Hepatocyte (in vitro differentiated cells): Measurements from ENCODE around the gene ANXA9. TPM values are rescaled to one million over a fixed set of nuclear protein-coding genes. Genes with fewer than 3 reads are reported as not detected.

ENCODE experiments used
- DNase-seq: peaks from one replicate; pipeline ENCODE4 v3.0.0-alpha.2; 2016; ENCODE audit warnings: low spot score
- H2AFZ ChIP-seq: fragments of 200-600 bp; sonication (generic); 2 replicates; pipeline ENCODE4 v1.6.0; 2016; ENCODE audit warnings: antibody characterized with exemption, mild to moderate bottlenecking
- H3K27ac ChIP-seq: fragments of 200-600 bp; sonication (generic); 2 replicates; pipeline ENCODE4 v1.5.1; 2016; ENCODE audit warnings: mild to moderate bottlenecking
- H3K27me3 ChIP-seq: fragments of 200-600 bp; sonication (generic); 2 replicates; pipeline ENCODE4 v1.6.1; 2016
- H3K36me3 ChIP-seq: fragments of 200-600 bp; sonication (generic); replicated peaks from 2 replicates; pipeline ENCODE4 v1.5.1; 2016; ENCODE audit warnings: low read depth; ENCODE audit not compliant: insufficient read depth
- H3K4me1 ChIP-seq: fragments of 200-600 bp; sonication (generic); 2 replicates; pipeline ENCODE4 v1.5.1; 2016; ENCODE audit warnings: mild to moderate bottlenecking, moderate library complexity; ENCODE audit not compliant: insufficient read depth
- H3K4me2 ChIP-seq: fragments of 200-600 bp; sonication (generic); 2 replicates; pipeline ENCODE4 v1.6.0; 2016
- H3K4me3 ChIP-seq: fragments of 200-600 bp; sonication (generic); 2 replicates; pipeline ENCODE4 v1.5.1; 2016; ENCODE audit warnings: mild to moderate bottlenecking
- H3K79me2 ChIP-seq: fragments of 200-600 bp; sonication (generic); 2 replicates; pipeline ENCODE4 v1.6.0; 2017; ENCODE audit warnings: mild to moderate bottlenecking
- H3K9me2 ChIP-seq: fragments of 200-600 bp; sonication (generic); replicated peaks from 2 replicates; pipeline ENCODE4 v1.6.0; 2017; ENCODE audit warnings: mild to moderate bottlenecking; ENCODE audit not compliant: insufficient read depth
- H3K9me3 ChIP-seq: fragments of 200-600 bp; sonication (generic); 2 replicates; pipeline ENCODE4 v1.5.1; 2016; ENCODE audit warnings: low read depth, mild to moderate bottlenecking
- H4K20me1 ChIP-seq: fragments of 200-600 bp; sonication (generic); 2 replicates; pipeline ENCODE4 v1.6.0; 2016; ENCODE audit warnings: mild to moderate bottlenecking; ENCODE audit not compliant: insufficient read depth, poor library complexity, severe bottlenecking
- EZH2 ChIP-seq: fragments of 200-600 bp; sonication (generic); IDR thresholded peaks from 2 replicates; pipeline ENCODE4 v1.6.1; 2016; ENCODE audit warnings: antibody characterized with exemption, mild to moderate bottlenecking, borderline replicate concordance
- EZH2phosphoT487 ChIP-seq: fragments of 200-600 bp; sonication (generic); IDR thresholded peaks from one replicate; pipeline ENCODE4 v1.6.1; 2018; ENCODE audit warnings: antibody characterized with exemption, mild to moderate bottlenecking, low read depth, moderate library complexity; ENCODE audit not compliant: unreplicated experiment, severe bottlenecking
- WGBS: methylation state at CpG from one replicate; pipeline ENCODE4 v1.1.6; 2016; ENCODE audit warnings: low lambda C conversion rate; ENCODE audit errors: missing lambda C conversion rate; 5-methylcytosine and 5-hydroxymethylcytosine counted together
- polyA plus RNA-seq: library from polyadenylated mRNA; unstranded; fragments of >200 nt; fragmentation: Nextera tagmentation; extraction: Ambion mirVana; gene quantifications from 2 replicates; pipeline ENCODE4 v1.2.1, GENCODE V29; 2016
- total RNA-seq: library from RNA; depleted of rRNA; stranded (reverse); fragments of >200 nt; gene quantifications from 2 replicates; pipeline ENCODE4 v1.2.3, GENCODE V29; 2014
- TF ChIP-seq, protein P1 (sequence below): fragments of 200-600 bp; sonication (generic); IDR thresholded peaks from 2 replicates; pipeline ENCODE4 v1.5.1; 2016; ENCODE audit warnings: antibody characterized with exemption, mild to moderate bottlenecking; ENCODE audit not compliant: poor library complexity

ANXA9 gene
- total and polyA plus RNA-seq, 2 experiments from 2014 or later = 7.9 to 8.8 TPM

DNA sequence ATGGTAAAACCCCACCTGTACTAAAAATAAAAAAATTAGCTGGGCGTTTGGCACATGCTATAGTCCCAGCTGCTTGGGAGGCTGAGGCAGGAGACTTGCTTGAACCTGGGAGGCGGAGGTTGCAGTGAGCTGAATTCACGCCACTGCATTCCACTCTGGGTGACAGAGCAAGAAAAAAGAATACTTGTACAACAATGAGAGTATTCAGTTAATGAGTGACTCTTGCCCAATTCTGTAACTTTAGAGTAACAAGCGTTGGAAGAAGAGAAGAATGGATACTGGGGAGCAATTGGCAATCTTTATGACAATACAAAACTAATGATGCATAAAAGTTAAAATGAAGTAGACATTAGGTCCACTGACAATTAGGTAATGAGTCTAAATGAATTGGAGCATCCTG lies 10.5 kb downstream of the ANXA9 start:
- H3K9me2 ChIP-seq = no peaks in the 10 kb centered on the region
- no peaks in the 10 kb centered on the region for H3K79me2 ChIP-seq
- no peak overlapping the region for H3K4me3 ChIP-seq
- H4K20me1 ChIP-seq = no peaks in the 10 kb centered on the region
- no peaks in the 10 kb centered on the region for H3K9me3 ChIP-seq
- no peak overlapping the region for H3K27ac ChIP-seq
- H3K4me1 ChIP-seq = no peaks in the 10 kb centered on the region
- no peak overlapping the region for H3K4me2 ChIP-seq
- TF ChIP-seq EZH2phosphoT487 (no peak), EZH2 (no peak)
- TF ChIP-seq, protein P1, sequence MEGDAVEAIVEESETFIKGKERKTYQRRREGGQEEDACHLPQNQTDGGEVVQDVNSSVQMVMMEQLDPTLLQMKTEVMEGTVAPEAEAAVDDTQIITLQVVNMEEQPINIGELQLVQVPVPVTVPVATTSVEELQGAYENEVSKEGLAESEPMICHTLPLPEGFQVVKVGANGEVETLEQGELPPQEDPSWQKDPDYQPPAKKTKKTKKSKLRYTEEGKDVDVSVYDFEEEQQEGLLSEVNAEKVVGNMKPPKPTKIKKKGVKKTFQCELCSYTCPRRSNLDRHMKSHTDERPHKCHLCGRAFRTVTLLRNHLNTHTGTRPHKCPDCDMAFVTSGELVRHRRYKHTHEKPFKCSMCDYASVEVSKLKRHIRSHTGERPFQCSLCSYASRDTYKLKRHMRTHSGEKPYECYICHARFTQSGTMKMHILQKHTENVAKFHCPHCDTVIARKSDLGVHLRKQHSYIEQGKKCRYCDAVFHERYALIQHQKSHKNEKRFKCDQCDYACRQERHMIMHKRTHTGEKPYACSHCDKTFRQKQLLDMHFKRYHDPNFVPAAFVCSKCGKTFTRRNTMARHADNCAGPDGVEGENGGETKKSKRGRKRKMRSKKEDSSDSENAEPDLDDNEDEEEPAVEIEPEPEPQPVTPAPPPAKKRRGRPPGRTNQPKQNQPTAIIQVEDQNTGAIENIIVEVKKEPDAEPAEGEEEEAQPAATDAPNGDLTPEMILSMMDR = no peak
- H3K36me3 ChIP-seq = no peaks in the 10 kb centered on the region
- no peak overlapping the region for H2AFZ ChIP-seq
- no peaks in the 10 kb centered on the region for H3K27me3 ChIP-seq
- no peak for DNase-seq
- 76% methylated on average over 4 of the region's 4 CpGs for WGBS

DNA sequence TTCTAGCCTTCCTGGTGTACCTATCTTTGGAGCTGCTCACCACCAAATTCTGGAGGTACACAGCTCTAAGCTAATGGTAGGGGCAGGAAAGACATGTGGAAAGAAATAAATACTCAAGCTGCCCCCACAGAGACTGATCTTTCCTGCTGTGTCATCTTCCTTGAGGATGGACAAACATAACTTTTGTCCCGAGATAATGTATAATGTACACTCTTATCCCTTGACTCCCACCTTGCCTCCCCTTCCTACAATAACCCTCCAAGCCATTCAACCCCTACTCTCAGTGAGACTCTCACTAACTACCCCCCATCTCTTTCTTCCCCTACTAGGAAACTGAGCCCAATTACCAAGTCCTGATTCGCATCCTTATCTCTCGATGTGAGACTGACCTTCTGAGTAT lies 12.2 kb downstream of the ANXA9 start:
- no peak for DNase-seq
- no peaks in the 10 kb centered on the region for H3K36me3 ChIP-seq
- H4K20me1 ChIP-seq = no peaks in the 10 kb centered on the region
- no peaks in the 10 kb centered on the region for H3K9me3 ChIP-seq
- no peaks in the 10 kb centered on the region for H3K9me2 ChIP-seq
- no peaks in the 10 kb centered on the region for H3K4me1 ChIP-seq
- H3K4me3 ChIP-seq = no peak overlapping the region
- H3K4me2 ChIP-seq = no peak overlapping the region
- TF ChIP-seq, protein P1 = no peak
- TF ChIP-seq EZH2 = no peak
- TF ChIP-seq EZH2phosphoT487 = no peak
- WGBS = 90% methylated on average over 3 of the region's 3 CpGs
- no peak overlapping the region for H2AFZ ChIP-seq
- no peaks in the 10 kb centered on the region for H3K27me3 ChIP-seq
- H3K27ac ChIP-seq = no peak overlapping the region
- no peaks in the 10 kb centered on the region for H3K79me2 ChIP-seq

DNA sequence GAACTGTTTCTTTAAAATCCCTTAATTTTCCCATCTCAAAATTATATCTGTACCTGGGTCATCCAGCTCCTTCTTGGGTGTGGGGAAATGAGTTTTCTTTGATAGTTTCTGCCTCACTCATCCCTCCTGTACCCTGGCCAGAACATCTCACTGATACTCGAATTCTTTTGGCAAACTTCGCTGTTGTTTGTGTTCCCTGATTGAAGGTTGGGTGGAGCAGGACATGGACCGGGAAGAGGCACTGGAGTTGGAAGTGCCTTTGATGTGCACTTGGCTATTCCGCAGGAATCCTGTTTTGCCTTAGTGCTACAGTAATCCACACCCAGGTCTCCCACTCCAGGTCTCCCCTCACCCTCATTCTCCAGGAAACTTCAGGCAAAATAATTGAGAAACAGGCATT lies 13.4 kb downstream of the ANXA9 start:
- Histone ChIP-seq H3K36me3 (no peaks in the 10 kb centered on the region), H3K27me3 (no peaks in the 10 kb centered on the region), H3K9me3 (no peaks in the 10 kb centered on the region), H3K9me2 (no peaks in the 10 kb centered on the region), H3K79me2 (no peaks in the 10 kb centered on the region), H3K4me3 (no peak overlapping the region), H2AFZ (no peak overlapping the region), H3K27ac (no peak overlapping the region), H4K20me1 (no peaks in the 10 kb centered on the region), H3K4me1 (no peaks in the 10 kb centered on the region), H3K4me2 (no peak overlapping the region)
- DNase-seq = no peak
- no peak for TF ChIP-seq EZH2phosphoT487
- no peak for TF ChIP-seq EZH2
- TF ChIP-seq, protein P1 = no peak
- 74% methylated on average over 4 of the region's 4 CpGs for WGBS

DNA sequence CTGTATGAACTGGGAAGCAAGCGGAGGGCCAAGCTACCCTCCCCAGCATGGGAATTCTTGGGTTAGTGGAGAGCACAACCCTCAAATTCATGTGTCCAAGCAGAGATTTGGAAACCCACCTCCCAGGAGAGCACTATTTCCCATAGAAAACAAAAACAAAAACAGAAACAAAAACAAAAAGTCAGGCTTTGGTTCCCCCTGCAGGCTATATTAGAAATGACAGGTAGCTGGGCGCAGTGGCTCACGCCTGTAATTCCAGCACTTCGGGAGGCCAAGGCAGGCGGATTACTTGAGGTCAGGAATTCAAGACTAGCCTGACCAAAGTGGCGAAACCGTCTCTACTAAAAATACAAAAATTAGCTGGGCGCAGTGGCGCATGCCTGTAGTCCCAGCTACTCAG lies 13.8 kb downstream of the ANXA9 start:
- peak; percentile 45 for DNase-seq
- no peak overlapping the region for H3K4me2 ChIP-seq
- H3K4me3 ChIP-seq = no peak overlapping the region
- 34% methylated on average over 9 of the region's 9 CpGs for WGBS
- no peak overlapping the region for H2AFZ ChIP-seq
- no peaks in the 10 kb centered on the region for H3K36me3 ChIP-seq
- H3K9me2 ChIP-seq = no peaks in the 10 kb centered on the region
- TF ChIP-seq, protein P1 = peak; percentile 88
- TF ChIP-seq EZH2 = no peak
- no peak for TF ChIP-seq EZH2phosphoT487
- no peak overlapping the region for H3K27ac ChIP-seq
- H3K27me3 ChIP-seq = no peaks in the 10 kb centered on the region
- no peaks in the 10 kb centered on the region for H3K4me1 ChIP-seq
- H3K9me3 ChIP-seq = no peaks in the 10 kb centered on the region
- no peaks in the 10 kb centered on the region for H3K79me2 ChIP-seq
- no peaks in the 10 kb centered on the region for H4K20me1 ChIP-seq
